Dedifferentiated amniotic fluid mesenchymal stem cell (primary cell): ENCODE measurements around the gene KISS1R.

Source experiments
- DNase-seq: peaks from one replicate; pipeline ENCODE4 v3.0.0-alpha.2; 2016; ENCODE audit errors: extremely low spot score

KISS1R gene

DNA sequence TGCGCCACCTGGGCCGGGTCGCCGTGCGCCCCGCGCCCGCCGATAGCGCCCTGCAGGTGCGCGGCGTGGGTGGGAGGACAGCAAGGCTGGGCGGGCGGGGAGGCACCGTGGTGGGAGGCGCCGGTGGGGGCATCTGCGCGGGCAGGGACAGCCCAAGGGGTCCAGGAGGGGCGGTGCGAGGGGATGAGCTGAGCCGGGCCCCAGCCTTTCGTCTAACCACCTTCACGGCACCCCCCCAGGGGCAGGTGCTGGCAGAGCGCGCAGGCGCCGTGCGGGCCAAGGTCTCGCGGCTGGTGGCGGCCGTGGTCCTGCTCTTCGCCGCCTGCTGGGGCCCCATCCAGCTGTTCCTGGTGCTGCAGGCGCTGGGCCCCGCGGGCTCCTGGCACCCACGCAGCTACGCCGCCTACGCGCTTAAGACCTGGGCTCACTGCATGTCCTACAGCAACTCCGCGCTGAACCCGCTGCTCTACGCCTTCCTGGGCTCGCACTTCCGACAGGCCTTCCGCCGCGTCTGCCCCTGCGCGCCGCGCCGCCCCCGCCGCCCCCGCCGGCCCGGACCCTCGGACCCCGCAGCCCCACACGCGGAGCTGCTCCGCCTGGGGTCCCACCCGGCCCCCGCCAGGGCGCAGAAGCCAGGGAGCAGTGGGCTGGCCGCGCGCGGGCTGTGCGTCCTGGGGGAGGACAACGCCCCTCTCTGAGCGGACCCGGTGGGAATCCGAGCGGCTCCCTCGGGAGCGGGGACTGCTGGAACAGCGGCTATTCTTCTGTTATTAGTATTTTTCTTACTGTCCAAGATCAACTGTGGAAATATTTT lies 3.1 kb downstream of the KISS1R start:
- no peak for DNase-seq

GRCh38 chr19:924553-925086 lies 7.5 kb downstream of the KISS1R start:
- DNase-seq, result no peak

GRCh38 chr19:925087-925525 lies 8.0 kb downstream of the KISS1R start:
- no peak for DNase-seq

GRCh38 chr19:925526-926322 lies 8.6 kb downstream of the KISS1R start, which contains the start of gene ARID3A:
Gene ARID3A, plus strand, starts transcription at chr19:926035. Its CDS starts 3,494 bp downstream, at chr19:929529.
- peak; percentile 58 for DNase-seq

GRCh38 chr19:926323-926588 lies 9.1 kb downstream of the KISS1R start:
- no peak for DNase-seq

DNA sequence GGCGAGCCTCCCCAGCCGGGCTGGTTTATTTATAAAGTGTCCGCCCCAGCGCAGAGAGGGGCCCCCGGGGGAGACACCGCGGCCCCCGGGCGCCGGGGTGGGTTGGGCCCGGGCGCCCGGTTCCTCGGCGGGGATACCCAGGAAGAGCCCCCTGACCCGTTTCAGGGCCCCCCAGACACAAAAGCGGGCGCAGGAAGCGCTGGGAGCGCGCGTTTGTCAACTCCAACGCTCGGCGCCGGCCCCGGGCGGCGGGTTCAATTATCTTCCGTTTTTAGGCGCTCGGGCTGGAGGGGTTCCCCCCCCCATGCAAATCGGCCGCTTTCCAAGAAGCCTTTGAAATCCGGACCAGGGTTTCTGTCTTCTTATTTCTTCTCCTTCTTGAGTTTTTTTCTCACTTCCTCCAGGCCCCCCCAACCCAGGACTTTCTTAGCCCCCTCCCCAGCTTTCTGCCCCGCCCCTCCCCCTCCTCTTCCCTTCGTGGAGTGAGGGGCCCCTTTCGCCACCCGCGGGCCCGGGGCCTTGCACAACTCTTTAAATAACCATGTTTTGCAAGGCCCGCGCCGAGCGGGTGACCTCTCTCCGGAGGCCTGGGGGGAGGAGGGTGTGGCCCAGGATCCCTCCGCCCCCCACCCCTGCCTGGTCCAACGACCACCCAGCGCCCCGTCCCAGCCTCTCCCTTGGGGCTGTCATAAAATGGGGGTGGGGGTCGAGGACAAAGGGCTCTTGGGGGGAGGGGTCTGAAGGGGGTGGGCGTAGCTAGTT lies 9.6 kb downstream of the KISS1R start:
- no peak for DNase-seq

DNA sequence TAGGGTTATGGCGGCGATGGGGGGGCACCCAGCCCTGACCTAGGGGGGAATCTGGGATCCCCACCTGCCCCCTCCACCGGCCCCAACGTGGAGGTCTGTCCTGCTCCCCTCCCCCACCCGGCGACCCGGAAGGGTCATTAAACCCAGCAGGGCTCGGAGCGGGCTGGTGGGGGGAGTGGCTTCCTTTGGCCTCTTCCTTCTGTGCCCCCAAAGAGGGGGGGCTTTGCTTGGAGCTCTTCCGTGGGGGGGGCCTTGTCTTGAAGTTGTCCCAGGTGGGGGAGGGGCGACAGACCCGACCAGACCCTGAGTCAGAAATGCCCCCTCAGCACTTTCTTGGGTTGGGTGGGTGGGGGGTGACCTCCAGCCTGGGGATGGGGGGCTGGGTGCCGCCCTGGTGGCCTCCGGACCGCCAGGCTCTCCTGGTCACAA lies 10.2 kb downstream of the KISS1R start:
- DNase-seq, result no peak

DNA sequence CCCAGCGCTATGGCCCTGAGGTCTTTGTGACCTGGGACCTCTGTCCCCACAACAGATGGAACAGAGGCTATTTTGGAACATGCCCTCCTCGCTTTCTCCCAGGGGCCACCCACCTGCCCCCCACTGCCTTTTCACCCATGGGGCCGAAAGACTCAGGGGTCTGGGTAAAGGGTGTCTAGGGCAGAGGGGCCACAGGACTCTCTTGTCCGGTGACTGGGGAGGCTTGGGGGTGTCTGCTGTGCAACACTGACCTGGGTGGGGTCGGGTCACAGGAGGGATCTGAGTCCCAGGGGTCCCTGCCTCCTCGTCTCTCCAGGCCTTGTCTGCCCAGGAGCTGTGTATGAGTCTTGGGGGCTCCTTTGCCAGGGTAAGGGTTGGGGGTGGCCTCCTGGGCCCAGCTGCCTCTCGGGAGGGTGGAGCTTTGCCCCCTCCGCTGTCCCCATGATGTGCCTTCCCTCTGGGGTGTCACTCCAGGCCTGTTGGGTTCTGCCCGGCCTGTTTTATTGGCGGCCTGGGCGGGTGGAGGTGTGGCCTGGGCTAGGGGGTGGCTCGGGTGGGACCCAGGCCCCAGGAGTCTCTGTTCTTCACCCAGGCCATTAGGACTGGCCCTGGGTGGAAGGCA lies 10.8 kb downstream of the KISS1R start:
- no peak for DNase-seq

GRCh38 chr19:928471-929202 lies 11.5 kb downstream of the KISS1R start:
- DNase-seq, result no peak

DNA sequence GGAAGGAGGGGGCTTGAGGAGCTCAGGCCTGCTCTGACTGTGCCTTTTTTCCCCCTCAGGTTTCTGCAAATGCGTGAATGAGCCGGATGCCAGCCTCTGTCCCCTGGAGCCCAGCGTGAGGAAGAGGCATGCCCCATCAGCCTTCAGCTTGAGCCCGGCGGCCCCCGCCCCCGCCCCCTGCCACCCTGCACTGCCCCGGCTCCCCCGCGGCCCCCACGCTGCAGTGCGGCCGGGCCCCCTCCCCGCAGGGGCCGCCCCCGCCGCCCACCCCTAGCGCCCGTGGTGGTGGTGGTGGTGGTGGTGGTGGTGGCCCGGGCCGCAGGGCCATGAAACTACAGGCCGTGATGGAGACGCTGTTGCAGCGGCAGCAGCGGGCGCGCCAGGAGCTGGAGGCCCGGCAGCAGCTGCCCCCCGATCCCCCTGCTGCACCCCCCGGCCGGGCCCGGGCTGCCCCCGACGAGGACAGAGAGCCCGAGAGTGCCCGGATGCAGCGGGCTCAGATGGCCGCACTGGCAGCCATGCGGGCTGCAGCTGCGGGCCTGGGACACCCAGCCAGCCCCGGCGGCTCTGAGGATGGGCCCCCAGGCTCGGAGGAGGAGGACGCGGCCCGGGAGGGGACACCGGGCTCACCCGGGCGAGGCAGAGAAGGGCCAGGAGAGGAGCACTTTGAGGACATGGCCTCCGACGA lies 12.2 kb downstream of the KISS1R start:
- no peak for DNase-seq

DNA sequence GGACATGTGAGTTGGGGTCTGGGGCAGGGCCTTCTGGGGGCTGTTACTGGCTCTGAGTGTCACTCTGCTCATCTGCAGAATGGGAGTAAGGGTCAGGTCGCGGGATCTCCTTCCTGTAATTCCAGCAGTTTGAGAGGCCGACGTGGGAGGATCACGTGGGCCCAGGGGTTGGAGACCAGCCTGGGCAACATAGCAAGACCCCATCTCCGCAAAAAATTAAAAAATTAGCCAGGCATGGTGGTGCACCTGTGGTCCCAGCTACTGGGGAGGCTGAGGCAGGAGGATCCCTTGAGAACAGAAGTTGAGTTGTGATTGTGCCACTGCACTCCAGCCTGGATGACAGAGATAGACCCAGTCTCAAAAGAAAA lies 12.7 kb downstream of the KISS1R start:
- DNase-seq, result no peak

- DNase-seq, result no peak
Observed at GRCh38 chr19:931860-932647, 14.9 kb downstream of the KISS1R start.

- DNase-seq, result peak; percentile 90
Observed at GRCh38 chr19:932648-933552, 15.8 kb downstream of the KISS1R start.

- no peak for DNase-seq
Observed at GRCh38 chr19:933553-933882, 16.4 kb downstream of the KISS1R start.

GRCh38 chr19:934197-934840 lies 17.2 kb downstream of the KISS1R start:
- DNase-seq, result no peak

- DNase-seq, result no peak
Observed at GRCh38 chr19:934865-935479, 17.8 kb downstream of the KISS1R start.

- no peak for DNase-seq
Observed at GRCh38 chr19:936175-936546, 19.0 kb downstream of the KISS1R start.

GRCh38 chr19:937259-937694 lies 20.1 kb downstream of the KISS1R start:
- DNase-seq, result no peak
